ENCODE results near the gene MORN1.

The MORN1 gene

GRCh38 chr1:2435746-2436355, 44.5 kb upstream of the MORN1 start:
- H3K4me3 ChIP-seq (ENCODE audit: low read length) = no peak overlapping the region
- DNase-seq (ENCODE audit: low read depth) = no peak
- TF ChIP-seq CTCF (conservative IDR thresholded peaks at IDR 0.05; ENCODE audit: low read depth, low read length) = no peak

GRCh38 chr1:2435091-2435490, 43.7 kb upstream of the MORN1 start:
- no peak for DNase-seq (ENCODE audit: low read depth)
- no peak overlapping the region for H3K4me3 ChIP-seq (ENCODE audit: low read length)
- no peak for TF ChIP-seq CTCF (conservative IDR thresholded peaks at IDR 0.05; ENCODE audit: low read depth, low read length)

- no peak overlapping the region for H3K4me3 ChIP-seq (ENCODE audit: low read length)
- DNase-seq (ENCODE audit: low read depth) = no peak
- TF ChIP-seq CTCF (conservative IDR thresholded peaks at IDR 0.05; ENCODE audit: low read depth, low read length) = no peak
Observed at GRCh38 chr1:2433936-2434655, 42.7 kb upstream of the MORN1 start.

GRCh38 chr1:2433196-2433595, 41.8 kb upstream of the MORN1 start:
- no peak for DNase-seq (ENCODE audit: low read depth)
- no peak overlapping the region for H3K4me3 ChIP-seq (ENCODE audit: low read length)
- no peak for TF ChIP-seq CTCF (conservative IDR thresholded peaks at IDR 0.05; ENCODE audit: low read depth, low read length)

- DNase-seq (ENCODE audit: low read depth) = no peak
- TF ChIP-seq CTCF (conservative IDR thresholded peaks at IDR 0.05; ENCODE audit: low read depth, low read length) = no peak
- H3K4me3 ChIP-seq (ENCODE audit: low read length) = no peak overlapping the region
Observed at GRCh38 chr1:2432441-2432844, 41.1 kb upstream of the MORN1 start.

GRCh38 chr1:2431518-2431917, 40.2 kb upstream of the MORN1 start:
- TF ChIP-seq CTCF (conservative IDR thresholded peaks at IDR 0.05; ENCODE audit: low read depth, low read length) = no peak
- H3K4me3 ChIP-seq (ENCODE audit: low read length) = no peak overlapping the region
- DNase-seq (ENCODE audit: low read depth) = no peak

GRCh38 chr1:2431103-2431502, 39.7 kb upstream of the MORN1 start:
- no peak overlapping the region for H3K4me3 ChIP-seq (ENCODE audit: low read length)
- no peak for DNase-seq (ENCODE audit: low read depth)
- no peak for TF ChIP-seq CTCF (conservative IDR thresholded peaks at IDR 0.05; ENCODE audit: low read depth, low read length)
